Upper lobe of left lung (tissue), 6 donors: ENCODE results near the gene TFIP11. TPM values are rescaled to one million over a fixed set of nuclear protein-coding genes. Genes with fewer than 3 reads are reported as not detected.

ENCODE experiments used
- ATAC-seq, 2 donors: fragments of 200-7000 bp; cut with Tn5 transposase; one replicate each; pipeline ENCODE4 v1.9.1; 2022; ENCODE audit warnings: mild to moderate bottlenecking in 2 of 2, moderate library complexity in 2 of 2; ENCODE audit not compliant: low FRiP score in 2 of 2
- DNase-seq, 2 donors: peaks; one replicate each; pipeline ENCODE4 v3.0.0-alpha.2; 2019 to 2020
- H3K27ac ChIP-seq, 4 donors: fragments of 200-600 bp; sonication (generic); one replicate each; pipeline ENCODE4 v1.5.1; 2016 to 2019
- H3K27me3 ChIP-seq, 4 donors: fragments of 200-600 bp; sonication (generic); one replicate each; pipeline ENCODE4 v1.5.1; 2017 to 2019
- H3K36me3 ChIP-seq, 4 donors: fragments of 200-600 bp; sonication (generic); one replicate each; pipeline ENCODE4 v1.5.1; 2016 to 2019
- H3K4me1 ChIP-seq, 4 donors: fragments of 200-600 bp; sonication (generic); one replicate each; pipeline ENCODE4 v1.5.1; 2018 to 2019
- H3K4me3 ChIP-seq, 4 donors: fragments of 200-600 bp; sonication (generic); one replicate each; pipeline ENCODE4 v1.5.1; 2017 to 2019; ENCODE audit warnings: mild to moderate bottlenecking in 2 of 4, moderate library complexity in 1 of 4
- H3K9me3 ChIP-seq, 4 donors: fragments of 200-600 bp; sonication (generic); one replicate each; pipeline ENCODE4 v1.5.1; 2018 to 2019
- CTCF ChIP-seq, 6 experiments: fragments of 450-650 bp in 4 of 6; fragments of 200-600 bp in 2 of 6; sonication (generic) in 2 of 6; IDR thresholded peaks; one replicate each; pipeline ENCODE4 v1.5.1; 2016 to 2019; ENCODE audit warnings: antibody characterized with exemption in 6 of 6
- EP300 ChIP-seq, 4 donors: sonication (generic); formaldehyde crosslinking; IDR thresholded peaks; one replicate each; pipeline ENCODE4 v1.5.1; 2017; ENCODE audit warnings: antibody characterized with exemption in 4 of 4, control low read depth in 2 of 4
- POLR2A ChIP-seq, 4 donors: fragments of 450-650 bp; IDR thresholded peaks; one replicate each; pipeline ENCODE4 v1.5.1; 2016 to 2017; ENCODE audit warnings: antibody characterized with exemption in 4 of 4, mild to moderate bottlenecking in 2 of 4
- POLR2AphosphoS5 ChIP-seq, 2 donors: sonication (generic); formaldehyde crosslinking; IDR thresholded peaks; one replicate each; pipeline ENCODE4 v1.5.1; 2017; ENCODE audit warnings: antibody characterized with exemption in 2 of 2
- WGBS, 2 donors: methylation state at CpG; one replicate each; pipeline ENCODE4 v1.1.5; 2017 to 2018; 5-methylcytosine and 5-hydroxymethylcytosine counted together
- total RNA-seq, 6 donors: library from RNA; depleted of rRNA in 4 of 6; stranded (reverse); fragments of >200 nt in 4 of 6; gene quantifications; one replicate each; pipeline versions ENCODE4 v1.1.0 to v1.2.1, GENCODE V29; 2016 to 2021
- donor health status: DM: no; HTN: no; CAD: no; lungs with moderate emphysema.
- donor health status: DM: no; HTN: yes; CAD: no; lungs with severe emphysema.

The TFIP11 gene
- total RNA-seq, 6 donors from 2014 or later: 26.3 to 37.7 (median 32.6) TPM

- Histone ChIP-seq H3K36me3 (peaks cover 3 to 47% (median 19%) of the 10 kb centered on the region in 4 donors), H3K4me3 (no peak overlapping the region), H3K27ac (no peak overlapping the region), H3K27me3 (no peaks in the 10 kb centered on the region), H3K9me3 (no peaks in the 10 kb centered on the region), H3K4me1 (no peaks in the 10 kb centered on the region)
- TF ChIP-seq EP300 (IDR thresholded peaks at IDR 0.05) (no peak), CTCF (IDR thresholded peaks at IDR 0.05) (no peak), POLR2A (IDR thresholded peaks at IDR 0.05) (no peak), POLR2AphosphoS5 (IDR thresholded peaks at IDR 0.05) (no peak)
- ATAC-seq (no peak), DNase-seq (no peak)
- WGBS, 2 donors: 92 to 93% methylated on average over 4 of the region's 4 CpGs
Measured at GRCh38 chr22:26522592-26522991, 10.3 kb upstream of the TFIP11 start.

GRCh38 chr22:26522012-26522411, 9.7 kb upstream of the TFIP11 start:
- no peaks in the 10 kb centered on the region for H3K4me1 ChIP-seq
- H3K36me3 ChIP-seq: peaks cover 3 to 41% (median 14%) of the 10 kb centered on the region in 4 donors
- WGBS, 2 donors: 94 to 98% methylated on average over 2 of the region's 2 CpGs
- H3K27me3 ChIP-seq: no peaks in the 10 kb centered on the region
- no peak overlapping the region for H3K27ac ChIP-seq
- TF ChIP-seq POLR2AphosphoS5 (IDR thresholded peaks at IDR 0.05) (no peak), EP300 (IDR thresholded peaks at IDR 0.05) (no peak), POLR2A (IDR thresholded peaks at IDR 0.05) (no peak), CTCF (IDR thresholded peaks at IDR 0.05) (no peak)
- DNase-seq: no peak
- no peak overlapping the region for H3K4me3 ChIP-seq
- ATAC-seq: no peak
- H3K9me3 ChIP-seq: no peaks in the 10 kb centered on the region

- Histone ChIP-seq H3K27me3 (no peaks in the 10 kb centered on the region), H3K9me3 (no peaks in the 10 kb centered on the region), H3K4me1 (peaks cover 6 to 16% (median 8%) of the 10 kb centered on the region in 4 donors), H3K36me3 (peaks cover 0 to 2% (median 0%) of the 10 kb centered on the region in 4 donors), H3K27ac (no peak overlapping the region), H3K4me3 (no peak overlapping the region)
- ATAC-seq (no peak), DNase-seq (no peak)
- 92 to 96% methylated on average over 5 of the region's 5 CpGs for WGBS, 2 donors
- TF ChIP-seq CTCF (IDR thresholded peaks at IDR 0.05): no peak
- TF ChIP-seq POLR2AphosphoS5 (IDR thresholded peaks at IDR 0.05): no peak
- TF ChIP-seq POLR2A (IDR thresholded peaks at IDR 0.05): no peak
- TF ChIP-seq EP300 (IDR thresholded peaks at IDR 0.05): no peak
Measured at GRCh38 chr22:26517429-26517828, 5.2 kb upstream of the TFIP11 start.

- TF ChIP-seq POLR2A (IDR thresholded peaks at IDR 0.05) (no peak), EP300 (IDR thresholded peaks at IDR 0.05) (no peak), CTCF (IDR thresholded peaks at IDR 0.05) (no peak), POLR2AphosphoS5 (IDR thresholded peaks at IDR 0.05) (no peak)
- WGBS, 2 donors: 56 to 67% methylated on average over 1 of the region's 1 CpG
- no peak for ATAC-seq
- H3K27ac ChIP-seq: no peak overlapping the region
- no peaks in the 10 kb centered on the region for H3K9me3 ChIP-seq
- no peaks in the 10 kb centered on the region for H3K36me3 ChIP-seq
- peaks cover 9 to 22% (median 12%) of the 10 kb centered on the region in 4 donors for H3K4me1 ChIP-seq
- no peaks in the 10 kb centered on the region for H3K27me3 ChIP-seq
- no peak for DNase-seq
- no peak overlapping the region for H3K4me3 ChIP-seq
Measured at GRCh38 chr22:26516503-26516902, 4.2 kb upstream of the TFIP11 start.

- peaks cover 15 to 27% (median 16%) of the 10 kb centered on the region in 4 donors for H3K4me1 ChIP-seq
- WGBS, 2 donors: 91% methylated on average over 3 of the region's 3 CpGs
- H3K27me3 ChIP-seq: no peaks in the 10 kb centered on the region
- H3K4me3 ChIP-seq: no peak overlapping the region
- ATAC-seq (no peak), DNase-seq (no peak)
- TF ChIP-seq EP300 (IDR thresholded peaks at IDR 0.05) (no peak), CTCF (IDR thresholded peaks at IDR 0.05) (no peak), POLR2A (IDR thresholded peaks at IDR 0.05) (no peak), POLR2AphosphoS5 (IDR thresholded peaks at IDR 0.05) (no peak)
- no peaks in the 10 kb centered on the region for H3K9me3 ChIP-seq
- H3K27ac ChIP-seq: no peak overlapping the region
- H3K36me3 ChIP-seq: no peaks in the 10 kb centered on the region
Measured at GRCh38 chr22:26515931-26516330, 3.7 kb upstream of the TFIP11 start.
